HG03378 (cell line): ENCODE measurements around the gene ONECUT2.
"Not testable (repeated sequence)": the region's sequence is repeated elsewhere in the genome, so short reads cannot be mapped to it uniquely, and the experiment has no call there.

ENCODE experiments used
- ATAC-seq: cut with Tn5 transposase; IDR thresholded peaks from one replicate; pipeline ENCODE4 v1.9.1; 2021; ENCODE audit warnings: mild to moderate bottlenecking, moderate library complexity; ENCODE audit not compliant: unreplicated experiment

Gene ONECUT2

GRCh38 chr18:57445488-57446319 is 10.5 kb downstream of the ONECUT2 start:
- no peak for ATAC-seq

DNA sequence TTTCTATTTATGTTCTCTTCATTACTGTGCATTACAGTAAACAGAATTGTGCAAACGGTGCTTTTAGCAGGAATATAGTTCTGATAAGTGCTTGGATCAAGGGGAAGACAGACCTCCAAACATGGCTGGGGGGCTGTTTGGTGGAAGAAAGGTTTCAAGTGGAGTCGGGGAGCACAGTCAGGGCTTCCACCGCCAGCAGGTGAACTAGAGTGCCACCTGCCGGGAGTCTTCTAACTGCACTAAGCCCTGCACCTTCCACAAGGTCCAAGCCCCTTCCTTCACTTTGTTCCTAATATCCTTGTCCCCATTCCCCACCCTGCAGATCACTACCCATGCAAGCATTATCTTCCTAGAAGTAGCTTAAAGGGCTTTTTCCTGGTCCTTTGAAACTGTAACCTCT is 11.1 kb downstream of the ONECUT2 start:
- no peak for ATAC-seq

DNA sequence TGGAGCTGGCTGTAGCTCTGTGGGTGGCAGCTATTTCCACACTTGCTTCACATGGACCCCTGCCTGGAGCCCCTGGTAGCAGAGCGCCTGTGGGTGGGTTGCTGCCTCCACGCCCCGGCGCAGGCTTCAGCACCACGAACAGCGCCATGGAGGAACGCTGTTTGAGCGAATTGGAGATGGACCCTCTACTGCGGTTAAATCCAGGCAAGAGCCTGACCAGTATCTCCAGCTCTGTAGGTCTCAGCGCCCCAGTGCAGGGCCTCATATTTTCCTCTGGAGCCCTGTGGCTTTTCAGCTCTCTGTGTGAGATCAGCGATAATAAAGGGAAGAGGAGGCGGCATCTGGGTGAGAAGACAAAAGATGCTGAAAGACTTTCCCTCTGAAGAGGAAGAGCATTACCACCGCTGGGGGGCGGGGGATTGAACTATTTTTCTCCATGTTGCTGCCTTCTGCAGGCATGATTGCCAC is 12.0 kb downstream of the ONECUT2 start:
- no peak for ATAC-seq

DNA sequence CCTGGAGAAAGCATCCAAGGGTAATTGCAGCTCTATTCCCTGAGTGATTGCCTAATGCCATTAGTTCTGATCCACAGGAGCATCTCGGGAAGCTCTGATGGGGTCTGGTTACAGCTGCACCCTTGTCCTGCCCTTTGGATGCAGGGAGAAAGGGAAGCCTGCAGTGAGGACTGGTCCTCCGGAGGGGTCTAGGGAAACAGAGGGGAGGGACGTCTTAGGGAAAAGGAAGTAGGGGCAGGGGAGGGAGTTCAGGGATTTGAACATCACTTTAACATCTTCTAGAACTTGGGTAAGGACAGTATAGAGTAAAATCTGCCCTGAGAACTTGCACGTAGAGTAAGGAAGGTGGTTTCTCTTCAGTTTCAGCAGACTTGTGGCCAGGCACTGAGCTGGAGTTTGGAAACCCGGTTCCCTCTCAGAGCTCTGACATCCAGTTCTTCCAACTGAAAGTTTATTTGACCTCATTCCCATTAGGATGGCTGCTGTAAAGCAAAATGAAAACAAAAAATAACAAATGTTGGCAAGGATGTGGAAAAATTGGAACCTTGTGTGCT is 20.5 kb downstream of the ONECUT2 start:
- no peak for ATAC-seq

- ATAC-seq = no peak
Measured at GRCh38 chr18:57461652-57462269, 26.6 kb downstream of the ONECUT2 start.

- ATAC-seq = no peak
Measured at GRCh38 chr18:57466307-57466706, 31.1 kb downstream of the ONECUT2 start.

- ATAC-seq = no peak
Measured at GRCh38 chr18:57466745-57467409, 31.7 kb downstream of the ONECUT2 start.

- no peak for ATAC-seq
Measured at GRCh38 chr18:57469884-57470283, 34.7 kb downstream of the ONECUT2 start.

GRCh38 chr18:57475408-57475807 is 40.2 kb downstream of the ONECUT2 start:
- ATAC-seq = no peak

DNA sequence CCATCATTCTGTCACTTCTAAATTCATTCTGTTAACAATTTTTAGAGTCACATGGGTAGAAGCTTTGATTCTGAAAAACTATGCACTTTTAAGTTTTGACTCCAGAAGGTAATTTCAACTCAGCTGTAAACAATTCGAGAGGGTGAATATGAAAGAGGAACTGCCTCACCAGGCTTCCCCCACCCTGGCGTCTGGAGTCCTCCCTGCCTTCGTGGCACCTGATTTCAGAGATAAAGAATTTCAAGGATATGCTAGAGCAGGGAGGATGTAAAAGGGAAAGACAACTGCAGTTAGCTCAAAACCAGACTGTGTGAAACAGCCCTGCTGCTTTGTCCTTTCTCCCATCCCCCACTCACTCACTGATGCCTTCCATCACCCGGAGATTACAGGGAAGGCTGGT is 40.7 kb downstream of the ONECUT2 start:
- no peak for ATAC-seq

DNA sequence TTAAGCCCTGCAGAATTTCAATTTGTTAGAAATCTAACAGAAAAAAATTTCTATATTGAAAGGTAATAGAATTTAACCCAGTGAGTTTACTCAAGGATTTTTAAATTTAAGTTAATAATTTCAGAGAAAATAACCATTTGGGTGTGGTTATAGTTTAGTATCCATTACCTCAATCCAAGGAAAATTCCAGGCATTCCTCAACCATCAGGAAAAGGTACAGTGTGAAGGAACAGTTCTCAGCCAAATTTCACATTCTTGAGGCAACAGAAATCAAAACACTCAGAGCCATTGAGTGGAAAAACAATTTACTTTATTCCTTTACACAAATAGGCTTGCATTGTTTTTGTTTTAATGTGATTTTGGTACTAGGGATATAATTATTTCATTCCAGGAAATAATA is 45.6 kb downstream of the ONECUT2 start:
- no peak for ATAC-seq

- no peak for ATAC-seq
Measured at GRCh38 chr18:57497372-57498294, 62.5 kb downstream of the ONECUT2 start.

GRCh38 chr18:57498682-57499256 is 63.6 kb downstream of the ONECUT2 start:
- ATAC-seq = no peak

- ATAC-seq = no peak
Measured at GRCh38 chr18:57502624-57503023, 67.5 kb downstream of the ONECUT2 start.

GRCh38 chr18:57505231-57505630 is 70.1 kb downstream of the ONECUT2 start:
- ATAC-seq = no peak

GRCh38 chr18:57516056-57516455 is 80.9 kb downstream of the ONECUT2 start:
- no peak for ATAC-seq

GRCh38 chr18:57518533-57518932 is 83.4 kb downstream of the ONECUT2 start:
- no peak for ATAC-seq

DNA sequence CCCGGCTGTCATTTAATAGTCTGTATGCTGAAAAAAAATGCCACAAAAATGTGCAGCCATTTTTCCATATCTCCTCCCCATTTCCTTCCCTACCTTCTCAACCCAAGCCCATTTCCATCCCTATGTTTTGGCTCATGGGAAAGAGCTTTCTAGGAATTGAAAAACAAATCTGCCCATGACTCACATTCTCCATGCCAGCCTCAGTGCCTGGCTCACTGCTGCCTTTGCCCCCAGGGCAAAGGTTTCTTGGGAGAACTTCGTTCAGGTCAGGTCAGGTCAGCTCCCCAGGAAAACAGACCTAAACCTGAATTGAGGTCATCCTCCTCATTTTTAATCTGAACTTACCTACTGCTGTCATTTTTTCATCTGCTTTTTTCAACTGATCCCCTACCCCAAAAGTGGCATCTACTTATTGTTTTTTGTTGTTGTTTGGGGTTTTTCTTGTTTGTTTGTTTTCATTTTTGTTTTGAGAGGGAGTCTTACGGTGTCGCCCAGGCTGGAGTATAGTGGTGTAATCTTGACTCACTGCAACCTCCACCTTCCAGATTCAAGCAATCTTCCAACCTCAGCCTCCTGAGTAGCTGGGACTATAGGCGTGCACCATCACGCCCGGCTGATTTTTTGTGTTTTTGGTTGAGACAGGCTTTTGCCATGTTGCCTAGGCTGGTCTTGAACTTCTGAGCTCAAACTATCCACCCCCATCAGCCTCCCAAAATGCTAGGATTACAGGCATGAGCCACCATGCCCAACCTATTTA is 84.7 kb downstream of the ONECUT2 start:
- ATAC-seq = no peak

- ATAC-seq = not testable (repeated sequence)
Measured at GRCh38 chr18:57522348-57522747, 87.2 kb downstream of the ONECUT2 start.
